ENCODE measurements around the gene UGGT2. TPM values are rescaled to one million over a fixed set of nuclear protein-coding genes. Genes with fewer than 3 reads are reported as not detected.

UGGT2 gene
- total RNA-seq, 2 donors from 2014 or later, result 37.2 to 40.9 TPM

DNA sequence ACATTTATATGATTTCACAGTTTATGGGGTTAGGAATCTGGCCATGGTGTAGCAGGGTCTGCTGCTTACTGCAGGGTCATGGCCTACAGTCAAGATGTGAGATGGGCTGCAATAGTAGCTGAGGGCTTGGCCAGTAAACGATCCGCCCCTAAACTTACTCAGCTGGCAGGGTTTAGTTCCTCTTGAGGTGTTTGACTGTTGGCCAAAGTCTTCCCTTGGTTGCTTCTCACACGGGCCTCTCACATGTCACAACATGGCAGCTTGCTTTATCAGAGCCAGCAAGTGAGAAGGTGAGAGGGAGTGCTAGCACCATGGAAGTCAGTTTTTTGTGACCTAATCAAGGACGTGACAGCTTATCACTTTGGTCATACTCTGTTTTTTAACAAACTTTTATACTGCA lies 299.1 kb downstream of the UGGT2 start:
- Histone ChIP-seq H3K9me3 (ENCODE audit: control insufficient read depth, low read length) (no peaks in the 10 kb centered on the region), H3K27me3 (ENCODE audit: control insufficient read depth, insufficient read depth, low read length, poor library complexity, severe bottlenecking) (no peaks in the 10 kb centered on the region), H3K4me3 (ENCODE audit: low read length) (no peak overlapping the region), H3K27ac (ENCODE audit: low read depth, low read length) (no peak overlapping the region), H3K4me1 (ENCODE audit: control insufficient read depth, insufficient read depth, low read length) (no peaks in the 10 kb centered on the region), H3K36me3 (ENCODE audit: control insufficient read depth, insufficient read depth, low read length) (peaks cover 2% of the 10 kb centered on the region), H3K9ac (ENCODE audit: extremely low read depth, low read length, poor library complexity, severe bottlenecking) (no peak overlapping the region)
- peaks cover 12% of the 10 kb centered on the region for H3K36me3 Mint-ChIP-seq (ENCODE audit: low read depth)
- H3K27ac Mint-ChIP-seq, result no peak overlapping the region
- H3K9me3 Mint-ChIP-seq, result no peaks in the 10 kb centered on the region
- H3K27me3 Mint-ChIP-seq (ENCODE audit: insufficient read depth), result no peaks in the 10 kb centered on the region
- H3K4me3 Mint-ChIP-seq, result no peak overlapping the region
- WGBS, 2 experiments (ENCODE audit: insufficient coverage in 1 of 2, insufficient read length in 1 of 2), result 91 to 93% methylated on average over 3 to 4 of the region's 4 CpGs
- no peak for DNase-seq
- H3K4me1 Mint-ChIP-seq, result peaks cover 8% of the 10 kb centered on the region
- TF ChIP-seq, protein P1, sequence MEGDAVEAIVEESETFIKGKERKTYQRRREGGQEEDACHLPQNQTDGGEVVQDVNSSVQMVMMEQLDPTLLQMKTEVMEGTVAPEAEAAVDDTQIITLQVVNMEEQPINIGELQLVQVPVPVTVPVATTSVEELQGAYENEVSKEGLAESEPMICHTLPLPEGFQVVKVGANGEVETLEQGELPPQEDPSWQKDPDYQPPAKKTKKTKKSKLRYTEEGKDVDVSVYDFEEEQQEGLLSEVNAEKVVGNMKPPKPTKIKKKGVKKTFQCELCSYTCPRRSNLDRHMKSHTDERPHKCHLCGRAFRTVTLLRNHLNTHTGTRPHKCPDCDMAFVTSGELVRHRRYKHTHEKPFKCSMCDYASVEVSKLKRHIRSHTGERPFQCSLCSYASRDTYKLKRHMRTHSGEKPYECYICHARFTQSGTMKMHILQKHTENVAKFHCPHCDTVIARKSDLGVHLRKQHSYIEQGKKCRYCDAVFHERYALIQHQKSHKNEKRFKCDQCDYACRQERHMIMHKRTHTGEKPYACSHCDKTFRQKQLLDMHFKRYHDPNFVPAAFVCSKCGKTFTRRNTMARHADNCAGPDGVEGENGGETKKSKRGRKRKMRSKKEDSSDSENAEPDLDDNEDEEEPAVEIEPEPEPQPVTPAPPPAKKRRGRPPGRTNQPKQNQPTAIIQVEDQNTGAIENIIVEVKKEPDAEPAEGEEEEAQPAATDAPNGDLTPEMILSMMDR (conservative IDR thresholded peaks at IDR 0.05), result no peak

DNA sequence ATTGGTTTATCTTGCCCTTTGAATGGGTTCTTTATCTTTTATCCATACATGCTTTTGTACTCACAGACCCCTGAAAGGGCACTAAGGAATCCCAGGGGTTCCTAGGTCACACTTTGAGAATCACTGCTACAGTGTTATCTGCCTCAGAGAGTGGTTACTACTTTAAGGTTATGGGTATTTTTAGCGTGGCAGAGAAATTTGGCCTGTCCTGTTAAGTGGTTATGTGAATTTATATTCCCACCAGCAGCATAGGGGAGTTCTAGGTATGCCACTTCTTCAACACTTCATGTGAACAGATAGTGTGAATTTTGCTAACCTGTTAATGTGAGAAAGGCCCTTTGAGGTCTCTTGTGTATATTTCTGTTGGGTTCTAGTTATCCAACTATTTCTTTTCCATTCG lies 300.5 kb downstream of the UGGT2 start:
- no peak for DNase-seq
- H3K9me3 Mint-ChIP-seq, result no peaks in the 10 kb centered on the region
- Histone ChIP-seq H3K4me1 (ENCODE audit: control insufficient read depth, insufficient read depth, low read length) (no peaks in the 10 kb centered on the region), H3K27ac (ENCODE audit: low read depth, low read length) (no peak overlapping the region), H3K9ac (ENCODE audit: extremely low read depth, low read length, poor library complexity, severe bottlenecking) (no peak overlapping the region), H3K36me3 (ENCODE audit: control insufficient read depth, insufficient read depth, low read length) (no peaks in the 10 kb centered on the region), H3K9me3 (ENCODE audit: control insufficient read depth, low read length) (no peaks in the 10 kb centered on the region), H3K4me3 (ENCODE audit: low read length) (no peak overlapping the region), H3K27me3 (ENCODE audit: control insufficient read depth, insufficient read depth, low read length, poor library complexity, severe bottlenecking) (no peaks in the 10 kb centered on the region)
- TF ChIP-seq, protein P1 (conservative IDR thresholded peaks at IDR 0.05), result no peak
- peaks cover 9% of the 10 kb centered on the region for H3K36me3 Mint-ChIP-seq (ENCODE audit: low read depth)
- peaks cover 3% of the 10 kb centered on the region for H3K4me1 Mint-ChIP-seq
- 85 to 92% methylated on average over 2 of the region's 2 CpGs for WGBS, 2 experiments (ENCODE audit: insufficient coverage in 1 of 2, insufficient read length in 1 of 2)
- H3K27ac Mint-ChIP-seq, result no peak overlapping the region
- no peaks in the 10 kb centered on the region for H3K27me3 Mint-ChIP-seq (ENCODE audit: insufficient read depth)
- no peak overlapping the region for H3K4me3 Mint-ChIP-seq

Other genes starting within 250 kb of the UGGT2 start
- gene HS6ST3, start 36.7 kb upstream of the UGGT2 start, total RNA-seq, result 1 to 10 TPM in 1 of 2 donors, under 1 TPM in 1; 0.84 to 1.1 TPM

Measured in endodermal cell (in vitro differentiated cells).